SK-N-SH treated with all-trans-retinoic acid at 6 μM for 48 hours (cell line): Measurements from ENCODE around the gene SLC8A2.

Source experiments
- ATAC-seq: fragments of 200-7000 bp; cut with Tn5 transposase; 3 replicates; pipeline ENCODE4 v1.9.1; 2020; ENCODE audit warnings: mild to moderate bottlenecking, moderate library complexity
- ARNTL ChIP-seq: fragments of 450-650 bp; formaldehyde crosslinking; IDR thresholded peaks from 2 replicates; pipeline ENCODE4 v1.5.0; 2020; ENCODE audit warnings: low read depth, mild to moderate bottlenecking, moderate library complexity, borderline replicate concordance
- CSDC2 ChIP-seq: fragments of 250-450 bp; sonication (Bioruptor Pico); IDR thresholded peaks from 2 replicates; pipeline ENCODE4 v1.5.0; 2020; ENCODE audit warnings: mild to moderate bottlenecking, moderate library complexity
- CSRNP3 ChIP-seq: fragments of 250-450 bp; sonication (Bioruptor Pico); IDR thresholded peaks from 2 replicates; pipeline ENCODE4 v1.5.1; 2021; ENCODE audit warnings: mild to moderate bottlenecking, moderate library complexity
- ESRRG ChIP-seq: fragments of 250-450 bp; sonication (Bioruptor Pico); IDR thresholded peaks from 2 replicates; pipeline ENCODE4 v1.6.1; 2021; ENCODE audit warnings: mild to moderate bottlenecking
- GLIS3 ChIP-seq: fragments of 250-450 bp; sonication (Bioruptor Pico); IDR thresholded peaks from 2 replicates; pipeline ENCODE4 v1.5.0; 2020; ENCODE audit warnings: mild to moderate bottlenecking, moderate library complexity
- ISL1 ChIP-seq: fragments of 250-450 bp; sonication (Bioruptor Pico); IDR thresholded peaks from 2 replicates; pipeline ENCODE4 v2.1.2; 2022; ENCODE audit warnings: mild to moderate bottlenecking, moderate library complexity
- OSR1 ChIP-seq: fragments of 250-450 bp; sonication (Bioruptor Pico); IDR thresholded peaks from 2 replicates; pipeline ENCODE4 v1.8.0; 2022; ENCODE audit warnings: moderate library complexity, mild to moderate bottlenecking, inconsistent platforms
- POU6F1 ChIP-seq: fragments of 250-450 bp; sonication (Bioruptor Pico); IDR thresholded peaks from 2 replicates; pipeline ENCODE4 v1.8.0; 2021; ENCODE audit warnings: low read depth, mild to moderate bottlenecking, moderate library complexity, borderline replicate concordance
- PPARA ChIP-seq: fragments of 250-450 bp; sonication (Bioruptor Pico); IDR thresholded peaks from 2 replicates; pipeline ENCODE4 v1.5.0; 2020; ENCODE audit warnings: mild to moderate bottlenecking, borderline replicate concordance
- RARB ChIP-seq: fragments of 250-450 bp; sonication (Bioruptor Pico); IDR thresholded peaks from 2 replicates; pipeline ENCODE4 v1.8.0; 2021; ENCODE audit warnings: mild to moderate bottlenecking, moderate library complexity
- SNAI2 ChIP-seq: fragments of 250-450 bp; sonication (Bioruptor Pico); IDR thresholded peaks from 2 replicates; pipeline ENCODE4 v1.5.0; 2020; ENCODE audit warnings: mild to moderate bottlenecking, moderate library complexity
- TCF4 ChIP-seq: fragments of 250-450 bp; sonication (Bioruptor Pico); IDR thresholded peaks from 2 replicates; pipeline ENCODE4 v1.8.0; 2021; ENCODE audit warnings: mild to moderate bottlenecking, moderate library complexity, borderline replicate concordance
- TSHZ2 ChIP-seq: fragments of 250-450 bp; sonication (Bioruptor Pico); IDR thresholded peaks from 2 replicates; pipeline ENCODE4 v1.5.0; 2020; ENCODE audit warnings: mild to moderate bottlenecking, moderate library complexity
- ZC3H10 ChIP-seq: fragments of 250-450 bp; sonication (Bioruptor Pico); IDR thresholded peaks from 2 replicates; pipeline ENCODE4 v1.5.1; 2021; ENCODE audit warnings: mild to moderate bottlenecking, moderate library complexity
- ZFP30 ChIP-seq: fragments of 450-650 bp; formaldehyde crosslinking; IDR thresholded peaks from 2 replicates; pipeline ENCODE4 v1.5.0; 2022; ENCODE audit warnings: mild to moderate bottlenecking, moderate library complexity
- ZNF565 ChIP-seq: fragments of 450-650 bp; formaldehyde crosslinking; conservative IDR thresholded peaks from 2 replicates; pipeline ENCODE4 v1.5.0; 2020; ENCODE audit warnings: low read depth, mild to moderate bottlenecking, moderate library complexity
- ZNF70 ChIP-seq: fragments of 450-650 bp; formaldehyde crosslinking; IDR thresholded peaks from 2 replicates; pipeline ENCODE4 v1.5.0; 2020; ENCODE audit warnings: mild to moderate bottlenecking, moderate library complexity
- ZNF8 ChIP-seq: fragments of 450-650 bp; formaldehyde crosslinking; IDR thresholded peaks from 2 replicates; pipeline ENCODE4 v1.5.0; 2020; ENCODE audit warnings: mild to moderate bottlenecking, moderate library complexity

SLC8A2 gene

GRCh38 chr19:47499371-47499770 is 27.7 kb upstream of the SLC8A2 start (continued):
- TF ChIP-seq TSHZ2 (no peak), ZNF70 (no peak), ZFP30 (no peak), ARNTL (CRISPR knock-in tag) (no peak), RARB (no peak)

- TF ChIP-seq SNAI2 (no peak), ZNF70 (no peak), POU6F1 (CRISPR knock-in tag) (no peak)
- no peak for ATAC-seq
These were observed 26.9 kb upstream of the SLC8A2 start for GRCh38 chr19:47498561-47498960.

- no peak for ATAC-seq
- TF ChIP-seq ZNF8 (CRISPR knock-in tag) (no peak), ESRRG (CRISPR knock-in tag) (no peak), SNAI2 (no peak), RARB (no peak), ISL1 (CRISPR knock-in tag) (no peak), CSDC2 (CRISPR knock-in tag) (no peak), ARNTL (CRISPR knock-in tag) (no peak), ZNF565 (CRISPR knock-in tag) (no peak), ZFP30 (no peak), GLIS3 (CRISPR knock-in tag) (no peak)
- TF ChIP-seq, all 23 proteins: peak for 0
These were observed 26.3 kb upstream of the SLC8A2 start for GRCh38 chr19:47497821-47498520.

- TF ChIP-seq CSDC2 (CRISPR knock-in tag) (no peak), ZNF8 (CRISPR knock-in tag) (no peak), GLIS3 (CRISPR knock-in tag) (no peak), ISL1 (CRISPR knock-in tag) (no peak), ESRRG (CRISPR knock-in tag) (no peak), TSHZ2 (no peak), TCF4 (CRISPR knock-in tag) (no peak), CSRNP3 (CRISPR knock-in tag) (no peak), ZC3H10 (no peak), PPARA (CRISPR knock-in tag) (no peak), OSR1 (CRISPR knock-in tag) (no peak)
- no peak for ATAC-seq
These were observed 25.5 kb upstream of the SLC8A2 start for GRCh38 chr19:47497050-47497766.
